NCI-H774 (cell line): ENCODE data around the gene SLC4A11.
"Not testable (repeated sequence)": the region's sequence is repeated elsewhere in the genome, so short reads cannot be mapped to it uniquely, and the experiment has no call there.

ENCODE experiments used
- DNase-seq: peaks from one replicate; lab custom pipeline; 2025; lab: John Stamatoyannopoulos, UW

The SLC4A11 gene

DNA sequence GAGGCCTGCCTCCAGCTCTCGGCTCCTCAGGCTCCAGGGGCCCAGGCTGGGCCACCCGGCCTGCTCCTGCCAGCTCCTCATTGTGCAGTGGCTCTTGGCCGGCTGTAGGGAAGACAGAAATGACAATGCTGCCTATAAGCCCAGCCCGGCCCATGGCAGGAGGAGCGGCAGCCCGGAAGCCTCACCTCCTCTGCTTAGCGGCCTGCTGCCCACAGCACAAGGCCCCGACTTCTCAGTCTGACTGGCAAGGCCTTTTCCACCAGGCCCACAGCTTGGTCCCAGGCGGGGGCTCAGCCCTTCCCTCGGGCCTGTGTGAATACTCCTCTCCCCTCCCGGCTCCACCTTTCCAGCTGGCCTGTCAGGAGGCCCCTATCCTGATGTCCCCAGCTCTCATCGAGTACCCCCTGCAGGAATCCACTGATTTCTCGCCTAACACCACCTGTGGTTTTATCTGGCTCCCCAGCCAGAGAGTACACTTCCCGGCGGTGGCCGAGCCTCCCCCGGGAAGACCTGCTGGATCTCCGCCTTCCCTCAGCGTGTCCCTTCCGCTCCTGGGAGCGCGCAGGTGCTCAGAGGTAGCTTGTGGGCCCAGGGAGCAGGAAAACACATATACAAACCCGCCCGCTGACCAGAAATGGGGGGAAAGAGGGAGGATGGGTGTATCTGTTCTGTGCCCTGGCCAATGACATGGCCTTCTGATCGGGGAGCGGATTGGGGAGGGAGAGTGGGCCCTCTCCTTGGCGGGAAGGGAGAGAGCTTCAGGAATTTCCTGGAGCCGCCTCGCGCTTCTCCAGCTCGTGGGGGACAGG, 35.5 kb downstream of the SLC4A11 start:
- DNase-seq, result peak; percentile 48

DNA sequence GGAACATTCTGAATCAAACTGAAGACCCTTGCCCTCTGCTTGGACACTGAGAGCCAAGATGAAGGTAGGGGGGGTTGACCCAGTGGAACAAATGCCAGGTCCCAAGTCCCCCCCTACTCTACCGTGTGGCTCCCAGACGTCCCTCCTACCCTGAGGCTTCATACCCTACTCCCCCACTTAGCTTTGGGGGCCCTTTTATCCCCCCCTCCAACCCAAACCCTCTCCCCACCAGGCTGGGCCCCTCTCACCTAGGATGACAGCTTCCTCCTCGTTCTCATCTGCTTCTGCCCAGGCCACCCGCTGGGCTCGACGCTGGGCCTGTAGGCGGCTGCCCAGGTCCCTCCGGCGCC, 36.0 kb downstream of the SLC4A11 start:
- DNase-seq, result no peak

GRCh38 chr20:3199976-3200755, 38.8 kb downstream of the SLC4A11 start:
- DNase-seq, result no peak

DNA sequence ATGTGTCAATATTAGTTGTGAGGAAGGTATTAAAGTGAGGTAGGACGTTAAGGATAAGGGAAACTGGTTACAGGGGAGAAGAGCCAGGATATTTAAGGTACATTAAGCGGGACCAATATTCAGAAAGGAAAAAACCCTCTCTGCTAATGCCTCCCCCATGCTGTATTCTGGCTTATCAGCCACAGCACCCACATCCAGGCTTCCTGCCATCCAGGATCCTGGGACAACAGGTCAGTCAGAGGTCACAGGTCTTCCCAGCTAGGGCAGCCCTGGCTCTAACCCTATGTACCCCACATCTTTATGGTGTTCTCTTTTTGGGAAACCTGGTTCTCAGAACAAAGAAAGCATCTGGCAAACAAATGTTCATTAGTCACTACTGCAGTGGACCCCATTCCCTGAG, 39.8 kb downstream of the SLC4A11 start:
- no peak for DNase-seq

DNA sequence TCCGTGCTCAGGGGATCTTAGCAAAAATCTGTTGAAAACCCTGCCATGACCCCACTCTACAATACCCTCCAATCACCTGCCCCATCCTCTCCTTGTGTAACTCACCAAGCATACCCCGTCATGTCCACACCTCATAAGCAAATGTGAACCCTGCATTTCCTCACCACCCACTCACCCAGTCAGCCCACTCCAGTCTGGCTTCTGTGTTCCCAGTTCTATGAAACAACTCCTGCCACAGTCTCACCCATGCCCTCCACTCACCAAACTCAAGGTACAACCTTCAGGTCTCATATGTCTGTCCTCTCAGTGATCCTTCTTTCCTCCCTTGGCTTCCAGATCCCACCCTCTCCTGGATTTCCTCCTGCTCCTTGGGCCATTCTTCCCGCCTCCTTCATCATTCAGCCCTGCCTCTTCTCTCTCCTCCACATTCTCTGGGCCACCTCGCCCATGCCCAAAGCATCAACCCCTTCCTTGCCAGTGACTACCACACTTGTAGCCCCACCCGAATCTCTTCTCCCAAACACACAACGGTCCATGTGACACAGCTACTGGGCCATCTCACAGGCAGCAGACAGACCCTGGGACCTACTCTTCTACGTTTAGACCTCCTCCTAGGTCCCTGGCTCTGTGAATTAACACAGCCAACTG, 43.3 kb downstream of the SLC4A11 start:
- no peak for DNase-seq

DNA sequence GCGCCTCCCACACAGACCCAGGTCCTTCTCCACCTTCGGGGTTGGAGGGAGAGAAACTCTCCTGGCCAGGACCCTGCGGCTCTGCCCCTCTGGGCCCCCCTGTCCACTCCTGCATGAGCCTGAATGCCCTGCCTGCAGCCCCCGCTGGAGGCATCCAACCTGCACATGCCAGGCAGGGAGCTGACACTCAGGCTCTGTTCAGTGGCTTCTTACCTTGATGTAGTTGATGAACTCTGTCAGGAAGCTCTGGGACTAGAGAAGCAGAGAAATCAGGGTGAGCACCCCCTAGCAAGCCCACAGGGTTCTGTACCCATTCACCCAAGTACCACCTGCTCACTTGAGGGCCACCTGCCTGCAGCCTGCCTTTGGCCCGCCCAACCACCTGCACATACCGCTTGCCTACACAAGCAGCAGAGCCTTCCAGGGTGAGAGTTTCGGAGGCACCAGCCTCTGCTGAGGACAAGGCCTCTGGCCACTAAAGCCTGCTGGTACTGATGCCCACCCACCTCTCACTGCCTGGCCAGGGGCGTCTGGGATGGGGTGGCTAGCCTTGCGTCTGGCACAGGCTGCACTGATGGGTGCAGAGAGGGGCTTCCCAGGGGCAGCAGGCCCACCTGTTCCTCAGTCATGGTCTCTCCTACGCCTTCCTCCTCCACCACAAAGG, 44.2 kb downstream of the SLC4A11 start:
- no peak for DNase-seq

DNA sequence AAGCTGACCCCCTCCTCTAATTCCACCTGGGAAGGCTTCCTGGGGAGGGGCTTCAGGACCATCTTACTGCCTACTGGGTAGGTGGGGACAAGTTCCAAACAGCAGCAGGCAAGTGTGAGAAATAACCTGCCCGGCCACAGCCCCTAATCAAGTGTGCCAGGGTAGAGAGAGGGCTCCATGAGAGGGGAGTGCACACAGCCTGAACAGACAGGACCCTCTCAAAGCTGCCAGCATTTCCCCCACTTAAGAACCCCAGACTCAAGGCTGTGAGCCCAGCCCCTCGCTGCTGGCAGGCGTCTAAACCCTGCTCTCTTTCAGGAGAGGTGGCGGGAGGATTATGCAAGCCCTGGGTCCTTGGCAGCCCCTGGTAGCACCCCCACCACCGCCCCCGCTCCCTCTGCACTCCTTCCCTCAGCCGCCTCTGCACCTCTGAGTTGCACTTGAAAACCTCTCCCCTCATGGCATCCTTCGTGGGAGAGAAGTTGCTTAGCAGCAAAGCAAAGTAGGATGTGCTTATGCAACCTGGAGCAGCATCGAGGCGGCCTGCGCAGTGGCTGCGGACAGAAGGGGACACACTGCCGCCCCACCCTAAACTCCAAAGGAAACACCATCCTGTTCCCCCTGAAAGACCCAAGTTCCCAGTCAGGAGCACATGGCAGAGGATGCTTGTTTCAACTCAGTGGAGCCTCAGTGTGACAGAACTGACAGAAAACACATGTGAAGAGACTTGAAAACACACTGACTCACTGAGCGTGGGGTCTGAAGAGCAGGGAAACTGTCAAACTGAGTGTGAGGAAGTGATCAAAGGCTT, 45.0 kb downstream of the SLC4A11 start:
- no peak for DNase-seq

- DNase-seq, result no peak
These were observed 46.6 kb downstream of the SLC4A11 start for GRCh38 chr20:3192226-3193015.

DNA sequence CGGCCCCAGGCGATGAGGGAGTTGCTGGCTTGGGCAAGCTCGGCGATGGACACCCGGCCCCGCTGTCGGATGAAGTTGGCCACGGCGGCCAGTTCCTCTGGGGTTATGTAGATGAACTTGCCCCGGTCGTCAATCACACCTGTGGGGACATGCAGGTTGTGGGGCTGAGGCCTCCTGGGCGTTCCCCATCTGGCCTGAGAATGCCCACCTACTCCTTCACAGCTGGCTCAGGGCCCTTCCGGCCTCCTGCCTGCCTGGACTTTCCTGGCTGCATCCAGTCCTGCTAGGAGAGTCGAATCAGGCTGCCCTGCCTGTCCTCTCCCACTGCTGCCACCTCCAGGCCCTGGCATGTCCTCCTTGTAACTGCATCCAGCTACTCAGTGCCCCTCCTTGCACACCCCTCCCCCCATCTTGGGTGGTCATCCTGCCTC, 48.3 kb downstream of the SLC4A11 start:
- DNase-seq, result no peak

- no peak for DNase-seq
These were observed 49.3 kb downstream of the SLC4A11 start for GRCh38 chr20:3189561-3190131.

GRCh38 chr20:3188823-3189413, 50.1 kb downstream of the SLC4A11 start:
- no peak for DNase-seq

GRCh38 chr20:3187861-3188260, 51.1 kb downstream of the SLC4A11 start:
- not testable (repeated sequence) for DNase-seq

DNA sequence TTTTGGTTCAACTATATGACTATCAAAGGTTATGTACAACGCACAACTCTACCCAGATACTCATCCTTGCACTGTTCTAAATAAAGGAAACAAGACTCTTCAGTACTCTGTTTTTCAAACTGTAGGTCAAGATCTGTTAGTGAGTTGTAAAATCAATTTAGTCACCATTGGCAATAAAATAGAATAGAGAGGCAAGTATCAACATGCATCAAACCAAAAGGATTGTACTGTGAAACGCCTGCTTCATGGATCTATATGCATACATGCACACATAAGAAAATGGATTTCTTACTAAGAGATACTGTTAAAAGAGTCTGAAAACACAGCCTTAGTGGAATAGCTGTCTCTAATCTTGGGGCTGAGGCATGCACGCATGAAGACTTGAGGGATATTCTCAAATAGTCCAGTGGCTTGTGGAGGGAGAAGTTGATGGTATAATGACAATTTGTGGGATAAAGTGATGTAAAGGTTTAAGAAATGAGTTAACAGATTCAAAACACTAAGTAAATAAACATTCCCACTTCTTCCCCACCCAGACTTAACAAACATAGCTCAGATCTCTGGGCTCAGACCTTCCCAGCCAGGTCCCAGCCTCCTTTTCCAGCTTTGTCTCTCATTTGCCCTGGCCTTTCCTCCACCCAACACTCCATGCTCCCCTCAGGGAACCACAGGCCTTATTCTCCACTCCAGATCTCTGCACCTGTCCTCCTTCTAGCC, 54.9 kb downstream of the SLC4A11 start:
- no peak for DNase-seq

DNA sequence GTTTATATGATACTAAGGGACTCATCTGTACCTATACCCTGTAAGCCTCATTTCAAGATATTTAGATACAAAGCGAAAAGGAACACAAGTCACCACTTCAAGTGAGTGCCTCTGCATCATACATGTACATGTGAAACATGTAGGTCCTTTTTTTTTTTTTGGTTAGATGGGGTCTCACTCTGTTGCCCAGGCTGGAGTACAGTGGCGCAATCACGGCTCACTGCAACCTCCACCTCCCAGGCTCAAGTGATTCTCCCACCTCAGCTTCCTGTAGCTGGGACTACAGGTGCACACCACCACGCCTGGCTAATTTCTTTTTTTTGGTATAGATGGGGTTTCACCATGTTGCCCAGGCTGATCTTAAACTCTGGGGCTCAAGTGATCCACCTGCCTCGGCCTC, 56.6 kb downstream of the SLC4A11 start:
- DNase-seq, result not testable (repeated sequence)

- DNase-seq, result no peak
These were observed 57.7 kb downstream of the SLC4A11 start for GRCh38 chr20:3181270-3181669.

DNA sequence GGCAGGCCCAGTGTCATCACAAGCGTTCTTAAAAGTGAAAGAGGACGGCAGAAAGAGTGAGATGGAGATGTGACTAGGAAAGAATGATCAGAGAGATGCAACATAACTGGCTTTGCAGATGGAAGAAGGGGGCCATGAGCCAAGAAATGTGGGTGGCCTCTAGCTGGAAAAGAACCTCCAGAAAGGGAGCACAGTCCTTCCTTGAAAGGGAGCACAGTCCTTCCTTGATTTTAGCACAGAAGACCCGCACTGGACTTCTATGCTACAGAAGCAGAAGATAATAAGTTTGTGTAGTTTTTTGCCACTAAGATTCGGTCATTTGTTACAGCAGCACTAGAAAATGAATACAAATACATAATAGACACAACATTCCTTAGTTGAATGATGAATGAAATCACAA, 58.7 kb downstream of the SLC4A11 start:
- no peak for DNase-seq

- no peak for DNase-seq
These were observed 61.1 kb downstream of the SLC4A11 start for GRCh38 chr20:3177746-3178485.
